GM19351 (cell line): ENCODE results near the gene CUL4B.
"Not testable (repeated sequence)": the region's sequence is repeated elsewhere in the genome, so short reads cannot be mapped to it uniquely, and the experiment has no call there.

Experiments
- ATAC-seq: cut with Tn5 transposase; IDR thresholded peaks from one replicate; pipeline ENCODE4 v1.9.1; 2021; ENCODE audit warnings: mild to moderate bottlenecking, moderate library complexity; ENCODE audit not compliant: unreplicated experiment

CUL4B gene

GRCh38 chrX:120534413-120535205, 26.2 kb downstream of the CUL4B start:
- ATAC-seq, result no peak

DNA sequence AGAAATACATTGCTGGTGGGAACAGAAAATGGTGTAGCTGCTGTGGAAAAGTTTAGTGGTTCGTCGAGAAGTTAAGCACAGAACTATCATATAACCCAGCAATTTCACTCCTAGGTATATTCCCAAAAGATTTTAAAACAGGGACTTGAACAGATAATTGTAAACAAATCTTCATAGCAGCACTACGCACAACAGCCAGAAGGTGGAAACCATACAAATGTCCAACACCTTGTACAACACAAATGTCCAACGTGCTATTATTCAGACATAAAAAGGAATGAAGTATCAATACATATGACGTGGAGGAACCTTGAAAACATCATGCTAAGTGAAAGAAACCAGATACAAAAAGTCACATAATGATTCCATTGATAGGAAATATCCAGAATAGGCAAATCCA, 37.9 kb downstream of the CUL4B start:
- no peak for ATAC-seq

DNA sequence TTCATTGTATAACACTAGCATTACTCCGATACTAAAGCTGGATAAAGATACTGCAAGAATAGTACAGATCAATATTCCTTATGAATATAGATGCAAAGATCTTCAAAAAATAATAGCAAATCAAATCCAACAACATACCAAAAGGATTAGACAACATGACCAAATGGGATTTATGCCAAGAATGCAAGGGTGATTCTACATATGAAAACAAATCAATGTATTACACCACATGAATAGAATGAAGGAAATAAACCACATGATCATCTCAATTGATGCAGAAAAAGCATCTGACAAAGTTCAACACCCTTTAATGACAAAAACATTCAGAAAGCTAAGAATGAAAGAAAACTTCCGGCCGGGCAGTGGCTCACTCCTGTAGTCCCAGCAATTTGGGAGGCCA, 42.8 kb downstream of the CUL4B start:
- no peak for ATAC-seq

GRCh38 chrX:120514236-120514635, 46.5 kb downstream of the CUL4B start:
- no peak for ATAC-seq

DNA sequence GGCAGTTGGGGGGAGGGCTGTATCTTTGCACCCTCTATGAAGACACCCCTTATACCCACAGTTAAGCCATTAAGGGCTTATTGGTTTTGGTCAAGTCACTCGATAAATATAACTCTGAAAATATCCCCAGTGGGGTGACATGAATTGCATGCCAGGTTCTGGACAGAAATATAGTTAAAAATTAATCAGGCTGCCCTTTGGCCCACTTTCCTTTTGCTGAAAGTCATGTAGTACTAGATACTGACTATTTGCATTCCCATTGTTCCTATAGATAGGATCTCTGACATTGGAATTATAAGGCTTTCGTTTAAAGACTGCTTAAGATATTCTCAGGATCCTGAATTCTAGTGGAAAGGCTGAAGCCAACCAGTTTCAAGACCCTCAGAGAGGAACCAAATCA, 48.1 kb downstream of the CUL4B start:
- no peak for ATAC-seq

DNA sequence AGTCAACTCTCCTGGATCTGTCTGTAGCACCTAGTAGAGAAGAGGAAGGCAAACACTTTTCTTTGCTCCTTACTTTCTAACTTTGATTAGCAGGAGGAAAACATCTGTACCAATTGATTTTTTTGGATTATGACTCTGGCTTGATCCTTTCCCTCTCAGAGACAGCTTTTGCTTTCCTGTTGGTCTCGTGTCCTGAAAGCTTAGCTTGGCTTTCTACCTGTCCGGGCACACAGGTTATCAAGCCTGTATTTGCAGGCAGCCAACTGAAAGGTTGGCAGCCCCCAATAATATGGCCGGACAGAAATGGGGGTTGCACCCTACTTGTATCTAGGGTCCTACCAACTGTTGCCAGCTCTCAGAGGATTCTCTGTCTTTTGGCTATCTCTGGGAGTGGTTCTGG, 48.5 kb downstream of the CUL4B start:
- no peak for ATAC-seq

GRCh38 chrX:120504569-120504968, 56.2 kb downstream of the CUL4B start:
- no peak for ATAC-seq

DNA sequence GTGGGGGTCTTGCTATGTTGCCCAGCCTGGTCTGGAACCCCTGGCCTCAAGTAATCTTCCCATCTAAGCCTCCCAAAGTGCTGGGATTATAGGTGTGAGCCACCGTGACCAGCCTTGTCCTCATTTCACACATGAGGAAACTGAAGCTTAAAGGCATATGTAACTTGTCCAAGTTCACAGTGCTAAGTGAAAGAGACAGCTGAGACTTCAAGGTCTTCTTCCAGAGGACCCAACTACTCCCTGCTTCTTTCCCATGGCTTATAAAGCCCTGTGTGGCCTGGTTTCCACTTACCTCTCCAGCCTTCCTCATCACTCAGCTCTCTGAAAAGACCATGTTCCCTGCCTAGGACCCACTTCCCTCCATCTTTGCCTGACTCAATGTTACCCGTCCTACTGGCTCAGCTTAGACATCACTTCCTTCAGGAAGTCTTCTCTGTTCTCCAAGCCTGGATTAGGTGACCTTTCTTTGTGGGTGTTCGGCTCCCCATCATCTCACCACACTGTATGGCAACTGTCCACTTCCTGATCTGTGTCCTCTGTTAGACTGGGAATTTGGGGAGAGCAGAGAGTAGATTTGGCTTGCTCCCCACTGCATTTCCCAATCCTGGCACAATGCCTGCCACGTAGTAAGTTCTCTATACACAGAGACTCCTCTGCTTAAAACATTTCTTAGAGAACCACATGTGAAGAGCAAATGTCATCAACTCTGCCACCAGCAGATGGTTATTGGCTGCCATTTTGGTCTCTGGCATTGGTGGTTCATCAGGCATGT, 61.3 kb downstream of the CUL4B start:
- ATAC-seq, result no peak

DNA sequence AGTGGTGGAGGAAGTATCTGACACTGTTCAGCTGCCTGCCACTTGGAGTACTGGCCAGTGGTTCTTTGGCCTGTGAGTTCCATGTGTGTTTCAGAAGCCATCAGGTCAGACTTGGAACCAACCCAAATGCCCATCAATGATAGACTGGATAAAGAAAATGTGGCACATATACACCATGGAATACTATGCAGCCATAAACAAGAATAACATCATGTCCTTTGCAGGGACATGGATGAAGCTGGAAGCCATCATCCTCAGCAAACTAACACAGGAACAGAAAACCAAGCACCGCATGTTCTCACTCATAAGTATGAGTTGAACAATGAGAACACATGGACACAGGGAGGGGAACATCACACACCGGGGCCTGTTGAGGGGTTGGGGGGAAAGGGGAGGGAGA, 70.6 kb downstream of the CUL4B start:
- ATAC-seq, result not testable (repeated sequence)

DNA sequence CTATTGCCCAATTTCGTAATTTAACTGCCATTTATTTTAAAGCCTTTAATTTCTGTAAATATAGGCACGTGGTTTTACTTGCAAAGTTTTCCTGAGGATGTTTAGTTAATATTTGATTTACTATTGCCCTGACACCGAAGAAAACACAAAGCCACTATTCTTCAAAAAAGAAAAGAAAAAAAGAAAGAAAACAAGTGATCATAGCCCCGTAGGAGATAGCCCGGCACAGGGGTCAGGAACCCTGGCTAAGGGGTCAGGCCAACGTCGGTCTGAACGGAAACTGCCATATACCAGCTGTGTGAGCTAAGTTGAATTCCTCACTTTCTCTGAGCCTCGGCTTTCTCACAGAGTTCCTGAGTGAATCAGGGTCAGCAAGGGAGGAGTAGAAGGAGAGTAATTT, 74.0 kb downstream of the CUL4B start:
- no peak for ATAC-seq

DNA sequence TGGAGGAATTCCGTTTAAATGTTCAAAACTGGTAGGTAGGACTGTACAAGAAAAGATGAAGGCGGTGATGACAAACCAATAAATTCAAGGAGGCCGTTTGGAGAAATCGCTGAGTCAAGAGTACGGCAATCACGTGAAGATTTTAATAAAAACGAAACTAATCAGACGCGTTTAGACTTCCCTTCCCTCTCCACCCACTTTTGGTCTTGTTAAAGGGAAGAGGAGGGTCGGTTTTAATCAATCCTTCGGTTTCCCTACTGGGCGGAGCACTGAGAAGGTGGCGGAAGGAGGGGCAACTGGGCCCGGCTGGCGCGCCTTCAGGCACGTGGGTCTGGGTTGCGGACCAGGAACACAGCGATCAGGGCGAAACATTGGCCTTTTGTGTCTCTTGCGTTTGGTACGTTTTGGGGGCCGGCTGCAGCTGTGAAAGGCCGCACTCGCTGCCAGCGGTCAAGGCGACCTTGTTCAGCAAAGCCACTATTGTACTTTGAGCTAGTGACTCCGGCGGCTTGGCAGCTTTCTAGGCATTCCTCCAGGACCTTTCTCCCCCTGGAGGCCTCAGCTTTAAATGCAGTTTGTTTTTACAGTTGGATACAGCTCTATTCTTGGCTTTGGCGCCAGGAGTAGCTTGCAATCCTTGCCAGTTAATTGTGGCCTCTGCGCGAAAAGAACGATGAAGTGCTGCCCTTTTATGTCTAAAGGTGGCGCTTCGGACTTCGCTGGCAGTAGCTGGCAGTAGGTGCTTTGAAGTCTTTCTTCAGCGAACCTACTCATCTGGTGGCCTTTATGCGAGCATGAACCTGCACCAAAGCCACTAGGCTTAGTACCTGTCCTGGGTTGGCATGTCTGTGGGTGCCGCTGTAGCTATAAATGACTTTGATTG, 74.9 kb downstream of the CUL4B start:
- peak; percentile 68 for ATAC-seq

DNA sequence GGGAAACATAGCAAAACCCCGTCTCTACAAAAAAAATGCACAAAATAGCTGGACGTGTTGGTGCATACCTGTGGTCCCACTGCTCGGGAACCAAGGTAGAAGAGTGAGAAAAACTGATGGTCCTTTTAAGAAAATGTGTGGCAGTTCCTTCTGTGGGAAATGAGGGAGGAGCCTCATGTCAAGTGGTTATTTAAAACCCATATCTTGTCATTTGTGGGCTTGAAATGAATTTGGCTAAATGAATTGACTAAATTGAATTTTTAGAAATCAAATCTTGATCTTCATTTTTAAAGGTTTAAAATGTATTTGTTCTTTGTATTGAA, 75.5 kb downstream of the CUL4B start:
- no peak for ATAC-seq

GRCh38 chrX:120477453-120477852, 83.3 kb downstream of the CUL4B start:
- ATAC-seq, result no peak

GRCh38 chrX:120476714-120477113, 84.0 kb downstream of the CUL4B start:
- ATAC-seq, result no peak

DNA sequence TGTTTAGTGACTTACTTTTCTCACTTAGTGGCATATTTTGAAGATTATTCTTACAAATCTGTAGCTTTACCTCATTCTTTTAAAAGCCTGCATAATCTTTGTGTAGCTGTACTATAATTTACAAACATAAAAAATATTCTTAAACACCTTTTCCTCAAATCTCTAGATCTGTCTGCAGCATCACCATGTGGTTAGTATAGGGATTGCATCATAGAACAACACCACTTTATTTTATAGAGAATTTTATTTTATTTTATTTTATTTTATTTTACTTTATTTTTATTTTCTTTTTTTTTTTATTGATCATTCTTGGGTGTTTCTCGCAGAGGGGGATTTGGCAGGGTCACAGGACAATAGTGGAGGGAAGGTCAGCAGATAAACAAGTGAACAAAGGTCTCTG, 85.3 kb downstream of the CUL4B start:
- ATAC-seq, result peak; percentile 51
